Breast epithelium (tissue), 3 donors: ENCODE results near the gene EVA1A.

Experiments used
- CTCF ChIP-seq, 3 donors: fragments of 450-650 bp; IDR thresholded peaks; one replicate each; pipeline ENCODE4 v1.5.1; 2016 to 2017; ENCODE audit warnings: antibody characterized with exemption in 3 of 3, mild to moderate bottlenecking in 3 of 3, moderate library complexity in 3 of 3
- POLR2A ChIP-seq: fragments of 450-650 bp; IDR thresholded peaks from one replicate; pipeline ENCODE4 v1.6.1; 2016; ENCODE audit warnings: antibody characterized with exemption, mild to moderate bottlenecking, moderate library complexity
- POLR2AphosphoS5 ChIP-seq, 3 donors: sonication (generic); formaldehyde crosslinking; IDR thresholded peaks; one replicate each; pipeline ENCODE4 v1.6.1; 2017; ENCODE audit warnings: antibody characterized with exemption in 3 of 3

GRCh38 chr2:75559680-75560021 lies 1.1 kb downstream of the EVA1A start:
- TF ChIP-seq CTCF (IDR thresholded peaks at IDR 0.05) (no peak), POLR2A (no peak), POLR2AphosphoS5 (IDR thresholded peaks at IDR 0.05) (no peak)
